GM11168 (cell line): ENCODE measurements around the gene AGK.

ENCODE experiments used
- in situ Hi-C: fragments of 300-500 bp; cut with MboI; formaldehyde crosslinking; loops from one replicate; pipeline ENCODE4 v1.12.0; 2022; ENCODE audit warnings: low sequenced_read_pairs; ENCODE audit not compliant: unreplicated experiment

Gene AGK

DNA sequence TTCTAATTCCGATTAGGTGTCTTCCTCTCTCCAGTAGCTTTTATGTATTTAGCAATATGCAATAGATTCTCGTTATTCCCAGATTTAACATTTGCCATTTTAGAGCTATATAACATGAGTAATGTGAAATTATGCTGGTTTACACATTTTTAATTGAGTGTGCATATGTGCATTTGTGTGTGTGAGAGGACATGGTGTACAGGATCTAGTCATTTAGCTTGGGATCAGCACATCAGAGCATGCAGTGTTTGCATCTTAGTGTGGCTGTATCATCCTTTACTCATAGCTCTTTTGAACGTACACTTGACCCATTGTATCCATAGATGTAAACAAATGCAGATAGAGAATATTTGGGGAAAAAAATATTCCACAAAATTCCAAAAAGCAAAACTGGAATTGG, 84.8 kb downstream of the AGK start:
- in situ Hi-C loops, result no loop called here

DNA sequence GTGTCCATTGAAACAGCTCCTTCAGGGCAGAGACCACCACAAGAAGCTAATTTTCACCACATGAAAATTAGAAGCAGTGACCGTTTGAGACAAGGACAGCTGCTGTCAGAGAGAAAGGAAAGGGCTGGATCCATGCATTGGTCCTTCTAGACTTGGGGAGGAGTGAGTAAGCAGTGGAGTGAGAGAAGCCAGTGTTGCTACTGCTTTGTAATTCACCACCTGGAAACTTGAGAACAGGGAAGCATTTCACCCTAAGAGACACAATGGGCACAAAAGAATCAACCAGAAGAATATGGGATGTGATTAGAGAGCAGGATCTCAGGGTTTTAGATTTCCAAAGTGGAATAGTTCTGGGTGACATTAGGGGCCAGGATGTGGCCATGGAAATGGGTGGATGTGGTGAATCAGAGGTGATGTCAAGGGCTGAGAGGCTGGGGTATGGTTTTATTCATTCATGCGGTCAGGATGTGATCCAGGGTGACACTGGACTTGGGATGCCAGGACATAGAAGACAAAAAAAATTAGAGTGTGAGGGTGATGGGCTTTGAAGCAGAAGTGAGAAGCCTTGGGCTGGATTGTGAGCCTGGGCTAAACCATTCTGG, 89.1 kb downstream of the AGK start:
- in situ Hi-C loops, result loop anchor here (10.0 kb wide), 1 partner anchor 86 kb away; the partner anchor contains the start of gene AGK

DNA sequence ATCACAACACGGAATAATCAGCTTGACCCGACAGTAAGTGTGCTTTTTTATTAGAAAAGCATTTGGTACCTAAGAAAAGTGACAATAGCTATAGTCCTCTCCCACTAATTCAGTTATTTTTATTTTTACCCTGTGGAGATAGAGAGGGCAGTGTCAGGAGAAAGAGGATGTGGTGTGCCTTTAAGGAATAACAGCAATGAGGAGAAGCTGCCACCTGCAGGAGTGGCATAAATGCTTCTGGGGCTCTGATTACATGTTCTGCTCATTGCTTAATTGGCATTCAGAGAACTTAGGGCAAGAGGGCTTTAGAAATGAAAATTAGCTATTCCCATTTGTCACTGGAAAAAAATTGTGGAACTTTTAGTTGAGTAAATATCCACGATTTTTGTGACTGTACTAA, 90.7 kb downstream of the AGK start:
- in situ Hi-C loops, result loop anchor here (10.0 kb wide), 1 partner anchor 87 kb away; the partner anchor contains the start of gene AGK

DNA sequence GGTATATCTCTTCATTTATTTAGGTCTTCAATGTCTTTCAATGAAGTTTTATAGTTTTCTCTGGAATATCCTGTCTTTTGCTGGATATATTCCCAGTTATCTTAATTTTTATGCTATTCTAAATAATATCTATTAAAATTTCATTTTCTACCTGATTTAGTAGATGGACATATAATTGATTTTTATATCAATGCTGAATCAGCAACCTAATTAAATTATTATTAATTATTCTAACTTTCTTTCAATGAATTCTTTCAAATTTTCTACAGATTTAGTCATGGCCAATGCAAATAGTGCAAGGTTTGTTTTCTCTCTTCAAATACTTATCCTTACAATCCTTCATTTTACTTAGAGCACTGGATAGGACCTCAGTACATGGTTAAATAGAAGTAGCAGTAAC, 94.0 kb downstream of the AGK start:
- in situ Hi-C loops, result loop anchor here (10.0 kb wide), 1 partner anchor 90 kb away; the partner anchor contains the start of gene AGK

DNA sequence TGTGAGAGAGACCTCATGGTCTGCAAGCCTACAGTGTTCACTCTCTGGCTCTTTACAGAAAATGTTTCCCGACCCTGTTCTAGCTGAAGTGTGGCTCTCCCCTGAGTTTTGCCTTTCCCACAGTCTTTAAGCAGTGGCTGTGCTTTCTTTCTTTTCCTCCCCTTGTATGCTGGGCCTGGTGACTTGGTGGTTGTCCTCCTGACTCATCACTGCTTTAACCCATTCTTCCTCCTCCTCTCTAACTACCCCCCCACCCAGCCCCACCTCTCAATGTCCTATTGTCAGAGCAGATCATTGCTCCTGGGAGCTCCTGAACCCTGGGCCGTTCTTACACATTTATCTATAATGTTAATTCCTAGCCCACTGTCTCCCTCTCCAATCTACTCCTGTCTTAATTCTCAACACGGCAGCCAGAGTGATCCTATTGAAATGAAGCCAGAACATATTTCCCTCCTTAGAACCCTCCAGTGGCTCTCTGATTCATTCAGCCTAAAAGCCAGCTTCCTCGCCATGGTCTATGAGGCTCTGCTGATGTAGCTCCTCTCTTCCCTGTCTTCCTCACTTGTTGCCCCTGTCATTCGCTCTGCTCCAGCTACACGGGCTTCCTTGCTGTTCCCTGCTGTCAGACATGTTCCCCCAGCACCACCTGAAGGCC, 95.7 kb downstream of the AGK start:
- in situ Hi-C loops, result loop anchor here (10.0 kb wide), 1 partner anchor 92 kb away; the partner anchor contains the start of gene AGK

DNA sequence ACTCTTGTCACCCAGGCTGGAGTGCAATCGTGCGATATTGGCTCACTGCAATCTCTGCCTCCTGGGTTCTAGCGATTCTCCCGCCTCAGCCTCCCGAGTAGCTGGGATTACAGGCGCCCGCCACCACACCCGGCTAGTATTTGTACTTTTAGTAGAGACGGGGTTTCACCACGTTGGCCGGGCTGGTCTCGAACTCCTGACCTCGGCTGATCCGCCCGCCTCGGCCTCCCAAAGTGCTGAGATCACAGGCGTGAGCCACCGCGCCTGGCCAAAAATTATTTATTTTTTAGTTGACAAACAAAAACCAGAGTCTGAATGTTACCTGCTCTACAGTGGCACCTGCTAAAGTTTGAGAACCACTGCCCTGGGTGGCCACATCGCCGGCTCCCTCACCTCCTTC, 96.5 kb downstream of the AGK start:
- in situ Hi-C loops, result loop anchor here (10.0 kb wide), 1 partner anchor 93 kb away; the partner anchor contains the start of gene AGK

DNA sequence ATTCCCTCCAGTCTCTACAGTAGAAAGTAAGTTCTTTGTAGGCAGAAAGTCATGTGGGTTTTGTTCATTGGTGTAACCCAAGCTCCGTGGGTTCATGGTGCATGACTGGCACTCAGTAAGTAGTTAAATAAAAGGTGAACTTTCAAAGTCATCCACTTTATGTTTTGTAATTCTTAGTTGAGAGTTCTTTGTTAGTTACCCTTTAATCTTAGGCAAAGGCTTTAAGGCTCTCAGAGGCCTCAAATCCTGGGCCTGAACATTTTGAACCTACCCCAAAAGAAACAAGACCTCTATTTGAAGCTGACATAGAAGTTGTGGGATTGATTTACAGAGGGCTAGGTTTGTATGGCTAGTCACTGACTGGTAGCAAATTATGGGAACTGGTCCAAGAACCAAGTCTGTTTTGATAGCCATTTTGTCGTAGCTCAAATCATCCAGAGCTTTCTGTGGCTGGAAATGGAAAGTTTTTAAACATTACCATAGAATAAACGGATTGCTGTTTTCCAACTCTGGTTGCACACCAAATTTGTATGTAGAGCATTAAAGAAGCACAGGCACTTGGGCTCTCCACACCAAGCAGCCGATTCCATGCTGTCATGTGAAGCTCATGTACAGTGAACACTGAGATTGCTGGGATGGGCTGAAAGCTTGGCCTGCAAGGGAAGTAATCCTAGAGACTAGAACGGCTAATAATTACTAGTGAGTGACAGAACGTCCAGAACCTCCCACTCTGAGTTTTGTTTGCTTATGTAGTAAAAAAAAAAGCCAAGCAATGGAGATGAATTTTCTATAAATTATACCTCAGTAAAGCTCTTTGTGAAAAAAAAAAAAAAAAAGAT, 97.3 kb downstream of the AGK start:
- in situ Hi-C loops, result loop anchor here (10.0 kb wide), 1 partner anchor 94 kb away; the partner anchor contains the start of gene AGK

DNA sequence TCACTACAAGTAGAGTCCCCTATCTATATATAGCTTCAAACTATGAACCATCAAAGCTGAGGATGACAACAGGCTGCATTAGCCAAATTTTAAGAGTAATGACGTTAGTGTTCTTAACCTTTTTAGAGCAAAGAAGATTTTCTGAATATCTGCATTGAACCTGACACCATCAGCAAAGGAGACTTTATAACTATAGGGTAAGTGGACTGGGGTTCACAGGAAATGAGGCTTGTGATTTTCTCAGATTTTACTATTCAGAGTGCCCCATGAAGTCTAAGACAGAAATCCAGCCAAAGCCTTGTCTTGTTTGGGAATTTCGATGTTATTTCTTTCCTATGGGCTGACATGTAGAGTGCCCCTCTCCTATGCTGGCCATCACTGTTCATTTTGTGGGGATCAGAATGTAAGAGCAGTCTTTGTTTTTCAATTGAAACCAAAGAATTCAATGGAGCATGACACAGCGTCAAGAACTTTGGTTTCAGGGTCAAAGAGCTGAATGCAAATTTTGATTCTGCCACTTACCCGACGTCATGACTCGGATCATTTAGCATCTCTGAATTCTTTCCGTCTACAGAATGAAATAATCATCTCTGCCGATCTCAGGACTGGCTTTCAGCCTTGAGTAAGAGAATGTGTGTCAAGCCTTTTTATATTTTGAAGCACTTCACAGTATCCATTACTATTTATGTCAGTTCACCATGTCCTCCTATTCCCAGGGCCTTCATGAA, 98.1 kb downstream of the AGK start:
- in situ Hi-C loops, result loop anchor here (10.0 kb wide), 1 partner anchor 94 kb away; the partner anchor contains the start of gene AGK

DNA sequence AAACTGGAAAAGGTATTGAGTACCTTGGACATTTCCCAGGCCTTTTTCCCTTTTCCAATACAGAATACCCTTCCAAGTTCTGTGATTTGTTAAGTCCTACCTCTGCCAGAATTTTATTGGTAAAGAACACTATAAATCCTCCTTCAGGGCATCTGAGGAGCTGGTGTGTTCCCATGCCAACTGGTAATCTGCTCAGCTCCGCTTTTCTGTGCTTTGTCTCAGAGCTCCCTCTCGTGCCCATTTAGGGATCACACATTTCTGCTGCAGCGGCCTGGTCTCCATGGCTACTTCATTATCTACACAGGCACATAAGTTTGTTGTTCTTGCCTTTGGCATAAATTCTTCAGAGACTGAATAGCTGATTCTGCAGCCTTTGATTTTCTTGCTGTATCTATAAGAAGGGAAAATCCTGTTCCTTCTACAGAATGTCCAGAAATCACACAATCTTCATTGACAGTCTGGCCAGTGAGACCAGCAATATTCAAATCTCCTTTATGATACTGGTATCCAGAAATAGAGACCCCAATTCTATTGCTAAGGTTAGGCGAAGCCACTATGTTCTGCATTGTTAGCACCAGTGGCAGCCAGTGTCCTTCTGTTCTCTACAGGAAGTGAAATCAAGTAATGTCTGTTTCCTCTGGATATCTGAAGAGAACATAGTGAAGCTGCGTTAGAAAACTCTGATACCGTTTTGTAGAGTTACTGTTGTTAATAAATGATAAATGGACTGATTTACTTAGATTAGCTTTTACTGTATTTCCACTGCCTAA, 98.8 kb downstream of the AGK start:
- in situ Hi-C loops, result loop anchor here (10.0 kb wide), 1 partner anchor 95 kb away; the partner anchor contains the start of gene AGK

DNA sequence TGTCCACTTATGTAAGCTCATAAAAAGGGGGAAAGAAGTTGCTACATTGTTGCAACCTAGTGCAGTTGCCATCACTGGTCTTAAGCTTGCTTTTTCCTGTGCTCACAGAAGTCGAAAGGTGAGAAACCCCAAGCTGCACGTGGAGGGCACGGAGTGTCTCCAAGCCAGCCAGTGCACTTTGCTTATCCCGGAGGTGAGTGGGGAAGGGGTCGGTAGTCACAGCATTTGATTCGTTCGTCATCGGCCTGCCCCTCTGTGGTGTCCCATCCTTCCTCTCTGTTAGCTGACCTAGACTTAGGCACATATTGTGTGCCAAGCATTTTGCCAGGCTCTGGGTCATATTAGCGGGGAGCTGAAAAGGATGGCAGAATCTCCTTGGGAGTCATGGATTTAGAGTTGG, 100.2 kb downstream of the AGK start:
- in situ Hi-C loops, result no loop called here

DNA sequence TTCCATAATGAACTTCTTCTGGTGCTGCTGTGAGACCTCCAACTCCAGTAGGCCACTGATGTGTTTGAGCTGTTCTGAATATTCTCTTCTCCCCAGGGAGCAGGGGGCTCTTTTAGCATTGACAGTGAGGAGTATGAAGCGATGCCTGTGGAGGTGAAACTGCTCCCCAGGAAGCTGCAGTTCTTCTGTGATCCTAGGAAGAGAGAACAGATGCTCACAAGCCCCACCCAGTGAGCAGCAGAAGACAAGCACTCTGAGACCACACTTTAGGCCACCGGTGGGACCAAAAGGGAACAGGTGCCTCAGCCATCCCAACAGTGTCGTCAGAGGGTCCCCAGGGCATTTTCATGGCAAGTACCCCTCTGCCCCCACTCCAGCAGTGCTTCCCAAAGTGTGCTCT, 101.5 kb downstream of the AGK start:
- in situ Hi-C loops, result no loop called here

DNA sequence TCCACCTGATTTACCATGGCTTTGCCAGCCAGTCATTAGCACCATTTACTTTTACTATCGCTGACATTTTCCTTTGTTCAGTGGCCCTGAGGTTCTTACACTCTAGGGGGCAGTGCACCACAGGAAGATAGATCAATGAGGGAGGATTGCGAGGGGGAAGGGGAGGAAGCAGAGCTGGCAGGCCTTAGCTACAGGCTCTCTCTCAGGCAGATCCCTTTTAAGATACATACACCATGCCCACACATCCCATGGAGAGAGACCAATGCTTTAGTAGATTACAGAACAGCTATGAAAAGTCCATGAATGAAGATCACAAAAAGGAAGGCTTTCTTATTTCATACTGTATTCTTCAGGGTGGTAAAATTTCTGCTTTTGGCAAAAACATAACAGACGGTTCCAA, 103.3 kb downstream of the AGK start:
- in situ Hi-C loops, result no loop called here

DNA sequence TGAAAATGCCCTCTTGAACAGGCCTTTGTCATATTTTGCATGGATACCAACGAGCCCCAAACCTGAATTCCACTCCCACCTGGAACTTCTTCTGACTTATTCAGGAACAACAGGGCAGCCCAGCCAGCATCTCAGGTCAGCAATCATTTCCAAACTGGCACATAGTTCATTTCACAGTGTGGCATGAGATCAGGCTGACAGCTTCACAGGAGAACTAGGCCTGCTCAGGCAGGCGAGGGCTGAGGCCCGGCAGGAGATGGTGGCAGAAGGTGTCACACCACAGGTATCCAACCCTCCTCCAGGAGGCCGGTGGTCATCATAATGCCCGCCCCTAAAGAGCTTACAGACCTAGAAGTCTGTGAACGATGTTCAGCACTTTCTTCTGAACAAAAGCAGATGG, 108.3 kb downstream of the AGK start:
- in situ Hi-C loops, result no loop called here

DNA sequence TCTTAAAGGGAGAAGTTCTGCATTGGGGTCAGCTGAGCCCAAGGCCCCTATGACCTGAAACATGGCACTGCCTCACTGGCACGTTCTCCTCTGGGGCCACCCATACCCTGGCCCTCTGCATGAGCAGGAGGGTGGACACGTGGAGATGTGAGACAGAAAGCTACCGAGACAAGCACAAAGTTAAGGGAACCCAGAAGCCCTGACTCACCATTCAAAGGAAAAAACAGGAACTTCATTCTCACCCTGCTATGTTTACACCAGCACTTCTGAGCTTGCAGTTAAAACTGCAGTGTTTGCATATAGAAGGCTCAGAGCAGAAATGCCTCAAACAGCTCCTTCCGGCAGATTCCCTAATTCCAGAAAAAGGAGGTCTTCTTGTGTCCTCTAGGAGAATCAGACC, 109.0 kb downstream of the AGK start:
- in situ Hi-C loops, result loop anchor here (10.0 kb wide), 1 partner anchor 375 kb away; no protein-coding TSS in a partner anchor

DNA sequence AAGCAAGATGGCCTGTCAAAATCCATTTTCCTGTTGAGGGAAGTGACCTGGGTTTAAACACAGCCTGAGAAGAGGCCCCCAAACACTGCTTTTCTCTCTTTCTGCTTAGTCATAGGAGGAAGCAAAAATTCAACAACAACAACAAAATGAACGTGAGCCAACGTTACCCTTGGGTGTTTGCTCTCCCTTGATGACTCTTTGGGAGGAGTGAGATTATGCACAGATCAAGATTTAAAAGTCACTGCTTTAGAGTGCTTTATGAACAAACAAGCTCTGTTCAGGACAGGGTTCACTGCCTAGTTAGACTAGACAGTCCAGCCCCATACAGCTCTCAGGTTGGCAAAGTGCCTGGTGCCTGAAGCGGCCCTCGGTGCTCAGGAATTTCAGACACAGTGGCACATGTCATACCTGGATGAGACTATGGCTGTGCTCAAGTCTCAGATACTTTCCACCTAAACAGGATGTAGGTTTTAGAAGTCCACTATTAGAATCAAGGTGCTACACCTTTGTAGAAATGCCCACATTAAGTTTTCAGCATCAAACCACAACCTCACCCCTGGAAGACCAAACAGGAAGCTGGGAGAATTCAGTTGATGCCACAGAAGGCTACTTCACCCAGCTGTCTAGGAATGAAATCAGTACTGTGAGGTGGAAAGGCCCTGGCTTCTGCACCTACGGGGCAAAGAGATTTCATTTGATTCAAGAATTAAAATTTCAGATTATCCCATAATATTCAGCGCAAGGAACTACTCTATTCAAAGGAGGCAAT, 112.1 kb downstream of the AGK start:
- in situ Hi-C loops, result loop anchor here (10.0 kb wide), 1 partner anchor 372 kb away; no protein-coding TSS in a partner anchor

DNA sequence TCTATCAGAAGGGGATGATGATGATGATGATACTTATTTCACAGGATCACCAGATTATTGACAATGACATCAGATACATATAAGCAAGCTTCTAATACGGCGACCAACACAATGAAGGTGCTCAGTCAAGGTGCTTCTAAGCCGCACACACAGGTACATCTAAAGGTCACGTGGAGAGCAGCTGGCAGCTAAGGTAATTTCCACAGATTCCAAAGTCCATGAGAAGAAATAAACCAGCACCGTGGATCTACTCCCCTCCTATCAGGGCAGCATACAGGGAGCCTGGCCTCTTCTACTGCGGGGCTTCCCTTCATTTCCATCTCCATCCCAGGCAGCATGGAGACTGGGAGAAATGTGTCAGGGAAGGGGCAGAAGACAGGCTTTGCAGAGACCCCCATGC, 113.2 kb downstream of the AGK start:
- in situ Hi-C loops, result loop anchor here (10.0 kb wide), 1 partner anchor 370 kb away; no protein-coding TSS in a partner anchor

DNA sequence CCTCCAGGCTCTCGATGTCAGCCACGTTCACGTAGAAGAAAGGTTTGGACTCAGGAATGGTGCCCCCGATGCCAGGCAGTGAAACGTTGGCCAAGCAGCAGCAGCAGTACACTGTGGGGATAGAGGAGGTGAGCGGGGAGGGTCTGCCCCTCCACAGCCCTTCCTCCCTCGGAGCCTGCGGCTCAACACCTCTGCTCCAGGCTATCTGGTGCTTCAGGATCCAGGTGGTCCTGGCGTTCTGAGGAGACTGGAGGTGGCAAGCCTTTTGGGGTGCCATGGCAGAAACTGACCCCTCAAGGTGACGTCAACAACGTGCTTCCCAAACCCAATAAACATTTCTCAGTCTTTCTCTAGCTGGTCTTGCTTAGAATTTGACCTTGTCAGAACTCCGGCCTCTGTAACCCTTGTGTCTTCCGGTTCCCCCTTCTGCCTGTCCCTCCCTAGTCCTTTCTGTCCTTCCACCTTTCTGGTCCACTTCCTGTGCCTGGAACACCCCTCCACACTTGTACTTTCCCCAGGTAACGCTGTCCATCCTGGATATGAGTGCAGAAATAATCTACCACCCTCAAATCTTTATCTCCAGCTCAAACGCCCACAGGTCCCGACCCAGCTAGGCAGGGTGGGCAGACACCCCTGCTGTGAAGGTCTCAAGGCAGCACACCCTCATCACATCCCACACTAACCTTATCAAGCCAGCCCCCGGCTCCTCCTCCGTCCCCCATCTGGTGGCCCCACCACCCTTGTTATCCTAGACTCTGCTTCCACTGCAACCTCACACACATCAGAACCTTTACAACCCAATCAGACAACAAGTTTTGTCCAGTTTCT, 114.2 kb downstream of the AGK start:
- in situ Hi-C loops, result loop anchor here (10.0 kb wide), 1 partner anchor 369 kb away; no protein-coding TSS in a partner anchor
